Karpas-422 (cell line): ENCODE results near the gene OLFM2. TPM values are rescaled to one million over a fixed set of nuclear protein-coding genes. Genes with fewer than 3 reads are reported as not detected.

Experiments used
- DNase-seq: peaks from one replicate; pipeline ENCODE4 v3.0.0-alpha.2; 2015
- H2AFZ ChIP-seq: fragments of 200-600 bp; sonication (generic); 2 replicates; pipeline ENCODE4 v1.6.1; 2014; ENCODE audit warnings: antibody characterized with exemption, low read length, mixed read lengths
- H3K27ac ChIP-seq: fragments of 200-600 bp; sonication (generic); 2 replicates; pipeline ENCODE4 v1.5.1; 2014; ENCODE audit warnings: mild to moderate bottlenecking, low read length, moderate library complexity
- H3K27me3 ChIP-seq: fragments of 200-600 bp; sonication (generic); 2 replicates; pipeline ENCODE4 v1.6.1; 2014; ENCODE audit warnings: low read length, mixed read lengths
- H3K36me3 ChIP-seq: fragments of 200-600 bp; sonication (generic); 2 replicates; pipeline ENCODE4 v1.6.1; 2014; ENCODE audit warnings: low read length, mixed read lengths; ENCODE audit not compliant: insufficient read depth
- H3K4me1 ChIP-seq: fragments of 200-600 bp; sonication (generic); 2 replicates; pipeline ENCODE4 v1.6.1; 2014; ENCODE audit warnings: mild to moderate bottlenecking, low read length, mixed read lengths
- H3K4me2 ChIP-seq: fragments of 200-600 bp; sonication (generic); 2 replicates; pipeline ENCODE4 v1.6.1; 2014; ENCODE audit warnings: low read length, low read depth, mild to moderate bottlenecking; ENCODE audit not compliant: poor library complexity, severe bottlenecking
- H3K4me3 ChIP-seq: fragments of 200-600 bp; sonication (generic); 2 replicates; pipeline ENCODE4 v1.5.1; 2014; ENCODE audit warnings: mild to moderate bottlenecking, antibody characterized with exemption, low read length, mixed read lengths
- H3K79me2 ChIP-seq: fragments of 200-600 bp; sonication (generic); 2 replicates; pipeline ENCODE4 v1.6.1; 2014; ENCODE audit warnings: mild to moderate bottlenecking, low read length, mixed read lengths
- H3K9ac ChIP-seq: fragments of 200-600 bp; sonication (generic); 2 replicates; pipeline ENCODE4 v1.6.0; 2014; ENCODE audit warnings: low read length
- H3K9me2 ChIP-seq: fragments of 200-600 bp; sonication (generic), shearing (Covaris generic); replicated peaks from 2 replicates; pipeline ENCODE4 v1.6.0; 2014; ENCODE audit warnings: mild to moderate bottlenecking, low read length, moderate library complexity; ENCODE audit not compliant: insufficient read depth
- H3K9me3 ChIP-seq: fragments of 300-700, 200-600 bp; sonication (generic); 2 replicates; pipeline ENCODE4 v1.6.1; 2014; ENCODE audit warnings: low read length, mixed read lengths
- H4K20me1 ChIP-seq: fragments of 200-600 bp; sonication (generic); 2 replicates; pipeline ENCODE4 v1.6.1; 2014; ENCODE audit warnings: mild to moderate bottlenecking, antibody characterized with exemption, low read length, low read depth; ENCODE audit not compliant: insufficient read depth
- total RNA-seq: library from RNA; depleted of rRNA; stranded (reverse); fragments of >200 nt; shearing (Covaris generic); gene quantifications from 2 replicates; pipeline ENCODE4 v1.2.3, GENCODE V29; 2014; ENCODE audit warnings: low replicate concordance

Gene OLFM2
- total RNA-seq, 1 experiment from 2014 or later = not detected

DNA sequence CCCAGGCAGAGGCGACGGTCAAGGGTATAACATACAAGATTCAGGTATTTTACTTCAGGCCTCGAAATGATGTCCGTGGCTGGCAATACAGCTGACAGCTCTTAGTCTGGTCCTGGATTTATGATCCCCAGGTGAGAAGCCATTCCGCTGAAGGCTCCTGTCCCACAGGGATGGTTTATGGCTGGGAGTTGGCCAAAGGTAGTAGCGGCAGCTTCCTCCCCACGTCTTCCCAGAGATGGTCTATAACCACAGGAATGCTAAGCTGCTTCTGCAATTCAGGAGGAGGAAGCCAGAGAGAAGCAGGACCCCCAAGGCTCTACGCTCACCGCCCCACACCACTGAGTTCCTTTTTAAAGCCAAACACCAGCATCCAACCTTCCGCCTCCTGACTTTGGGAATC is 27.1 kb downstream of the OLFM2 start:
- H3K36me3 ChIP-seq = no peaks in the 10 kb centered on the region
- no peaks in the 10 kb centered on the region for H3K9me2 ChIP-seq
- H4K20me1 ChIP-seq = no peaks in the 10 kb centered on the region
- H3K27ac ChIP-seq = no peak overlapping the region
- no peak overlapping the region for H2AFZ ChIP-seq
- H3K27me3 ChIP-seq = no peaks in the 10 kb centered on the region
- no peaks in the 10 kb centered on the region for H3K4me1 ChIP-seq
- H3K9ac ChIP-seq = no peak overlapping the region
- H3K79me2 ChIP-seq = no peaks in the 10 kb centered on the region
- no peak overlapping the region for H3K4me2 ChIP-seq
- no peaks in the 10 kb centered on the region for H3K9me3 ChIP-seq
- DNase-seq = no peak
- no peak overlapping the region for H3K4me3 ChIP-seq

DNA sequence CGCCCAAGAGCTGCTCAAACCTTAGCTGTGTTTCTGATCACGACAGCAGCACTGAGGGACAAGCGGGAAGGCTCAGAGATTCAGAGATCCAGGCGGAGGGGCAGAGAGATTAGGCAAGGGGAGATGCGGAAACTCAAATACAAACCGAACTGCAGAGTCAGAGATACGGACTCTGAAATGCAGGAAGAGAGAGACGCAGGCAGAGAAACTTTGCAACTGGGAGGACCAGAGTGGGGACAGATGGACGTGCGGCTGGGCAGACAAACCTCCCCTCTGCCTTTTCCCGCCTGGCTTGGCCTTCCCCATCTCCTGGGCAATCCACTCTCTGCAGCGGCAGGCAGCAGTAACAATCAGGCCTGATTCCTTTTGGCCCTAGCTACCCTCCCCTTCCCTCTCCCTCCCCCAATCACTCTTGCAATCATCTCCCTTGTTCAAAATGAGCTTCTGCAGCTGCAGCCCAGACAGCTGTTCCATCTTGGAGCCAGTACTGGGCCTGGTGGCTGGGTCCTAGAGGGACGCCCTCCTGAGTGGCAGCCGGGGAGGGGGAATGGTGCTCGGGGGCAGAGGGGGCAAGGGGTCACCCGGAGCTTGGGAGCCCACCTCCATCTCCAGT is 29.7 kb downstream of the OLFM2 start:
- Histone ChIP-seq H3K4me3 (no peak overlapping the region), H3K9me2 (no peaks in the 10 kb centered on the region), H3K9me3 (no peaks in the 10 kb centered on the region), H2AFZ (no peak overlapping the region), H3K4me2 (no peak overlapping the region), H3K27ac (no peak overlapping the region), H4K20me1 (no peaks in the 10 kb centered on the region), H3K36me3 (no peaks in the 10 kb centered on the region), H3K79me2 (no peaks in the 10 kb centered on the region), H3K27me3 (no peaks in the 10 kb centered on the region), H3K9ac (no peak overlapping the region), H3K4me1 (no peaks in the 10 kb centered on the region)
- no peak for DNase-seq

DNA sequence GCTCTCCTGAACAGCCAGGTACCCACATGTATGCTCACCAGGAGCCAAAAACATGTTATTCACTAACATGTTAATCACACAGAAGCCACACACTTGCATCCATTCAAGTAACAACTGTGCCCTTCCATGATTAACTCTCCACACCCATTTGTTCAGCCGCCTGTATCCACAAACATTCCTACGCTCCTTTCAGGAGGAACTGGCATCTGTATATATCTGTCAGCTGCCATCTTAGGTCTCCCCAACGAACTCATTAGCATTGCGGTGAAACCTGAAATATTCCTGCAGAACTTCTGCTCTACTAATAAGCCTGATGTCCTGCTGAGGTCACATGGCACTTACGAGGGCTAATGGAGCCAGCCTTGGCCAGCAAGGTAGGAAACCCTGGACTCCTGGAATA is 33.0 kb downstream of the OLFM2 start:
- H3K27ac ChIP-seq = no peak overlapping the region
- H4K20me1 ChIP-seq = no peaks in the 10 kb centered on the region
- no peaks in the 10 kb centered on the region for H3K9me2 ChIP-seq
- H3K4me1 ChIP-seq = no peaks in the 10 kb centered on the region
- no peak overlapping the region for H3K4me3 ChIP-seq
- H3K9me3 ChIP-seq = no peaks in the 10 kb centered on the region
- no peaks in the 10 kb centered on the region for H3K79me2 ChIP-seq
- H3K27me3 ChIP-seq = no peaks in the 10 kb centered on the region
- no peak overlapping the region for H3K9ac ChIP-seq
- H3K36me3 ChIP-seq = no peaks in the 10 kb centered on the region
- no peak overlapping the region for H3K4me2 ChIP-seq
- DNase-seq = no peak
- H2AFZ ChIP-seq = no peak overlapping the region

- Histone ChIP-seq H3K4me1 (no peaks in the 10 kb centered on the region), H3K27me3 (no peaks in the 10 kb centered on the region), H2AFZ (no peak overlapping the region), H3K27ac (no peak overlapping the region), H3K4me2 (no peak overlapping the region), H3K79me2 (no peaks in the 10 kb centered on the region), H3K36me3 (no peaks in the 10 kb centered on the region), H3K9ac (no peak overlapping the region), H3K4me3 (no peak overlapping the region), H3K9me3 (no peaks in the 10 kb centered on the region), H4K20me1 (no peaks in the 10 kb centered on the region), H3K9me2 (no peaks in the 10 kb centered on the region)
- no peak for DNase-seq
These were observed 34.7 kb downstream of the OLFM2 start for GRCh38 chr19:9901642-9902041.

- Histone ChIP-seq H2AFZ (no peak overlapping the region), H3K9ac (no peak overlapping the region), H3K79me2 (no peaks in the 10 kb centered on the region), H3K9me3 (no peaks in the 10 kb centered on the region), H3K4me1 (no peaks in the 10 kb centered on the region), H3K4me3 (no peak overlapping the region), H3K9me2 (no peaks in the 10 kb centered on the region), H4K20me1 (no peaks in the 10 kb centered on the region), H3K36me3 (no peaks in the 10 kb centered on the region), H3K4me2 (no peak overlapping the region), H3K27me3 (no peaks in the 10 kb centered on the region), H3K27ac (no peak overlapping the region)
- no peak for DNase-seq
These were observed 35.3 kb downstream of the OLFM2 start for GRCh38 chr19:9901020-9901419.

- Histone ChIP-seq H3K9me3 (no peaks in the 10 kb centered on the region), H3K9me2 (no peaks in the 10 kb centered on the region), H4K20me1 (no peaks in the 10 kb centered on the region), H3K4me1 (no peaks in the 10 kb centered on the region), H3K4me2 (no peak overlapping the region), H3K79me2 (no peaks in the 10 kb centered on the region), H3K27ac (no peak overlapping the region), H3K9ac (no peak overlapping the region), H2AFZ (no peak overlapping the region), H3K27me3 (no peaks in the 10 kb centered on the region), H3K36me3 (no peaks in the 10 kb centered on the region), H3K4me3 (no peak overlapping the region)
- no peak for DNase-seq
These were observed 44.5 kb downstream of the OLFM2 start for GRCh38 chr19:9891609-9892373.

- no peaks in the 10 kb centered on the region for H3K9me2 ChIP-seq
- H2AFZ ChIP-seq = no peak overlapping the region
- H3K9me3 ChIP-seq = no peaks in the 10 kb centered on the region
- no peak overlapping the region for H3K9ac ChIP-seq
- no peaks in the 10 kb centered on the region for H4K20me1 ChIP-seq
- H3K4me1 ChIP-seq = no peaks in the 10 kb centered on the region
- no peaks in the 10 kb centered on the region for H3K27me3 ChIP-seq
- H3K4me3 ChIP-seq = no peak overlapping the region
- H3K79me2 ChIP-seq = no peaks in the 10 kb centered on the region
- no peak overlapping the region for H3K27ac ChIP-seq
- no peak for DNase-seq
- no peaks in the 10 kb centered on the region for H3K36me3 ChIP-seq
- H3K4me2 ChIP-seq = no peak overlapping the region
These were observed 51.2 kb downstream of the OLFM2 start for GRCh38 chr19:9885077-9885552.

GRCh38 chr19:9883764-9884163 is 52.6 kb downstream of the OLFM2 start:
- Histone ChIP-seq H3K4me2 (no peak overlapping the region), H3K9ac (no peak overlapping the region), H3K9me2 (no peaks in the 10 kb centered on the region), H3K4me1 (no peaks in the 10 kb centered on the region), H3K27me3 (no peaks in the 10 kb centered on the region), H3K79me2 (no peaks in the 10 kb centered on the region), H4K20me1 (no peaks in the 10 kb centered on the region), H2AFZ (no peak overlapping the region), H3K27ac (no peak overlapping the region), H3K4me3 (no peak overlapping the region), H3K9me3 (no peaks in the 10 kb centered on the region), H3K36me3 (no peaks in the 10 kb centered on the region)
- DNase-seq = no peak
